ENCODE results near the gene NEK9. TPM values are rescaled to one million over a fixed set of nuclear protein-coding genes. Genes with fewer than 3 reads are reported as not detected.

Gene NEK9
- total RNA-seq, 1 donor from 2014 or later: 25.9 TPM

- Histone ChIP-seq H3K4me3 (no peak overlapping the region), H3F3A (ENCODE audit: low read depth) (no peaks in the 10 kb centered on the region), H3K4me1 (no peaks in the 10 kb centered on the region), H4K20me1 (ENCODE audit: low read depth) (no peaks in the 10 kb centered on the region), H2AFZ (replicated peaks) (no peak overlapping the region), H3K79me2 (ENCODE audit: low read depth) (no peaks in the 10 kb centered on the region), H3K9ac (no peak overlapping the region), H3K27me3 (no peaks in the 10 kb centered on the region), H3K4me2 (no peak overlapping the region), H3K27ac (no peak overlapping the region), H3K36me3 (no peaks in the 10 kb centered on the region), H3K9me3 (ENCODE audit: low read depth) (no peaks in the 10 kb centered on the region)
- Mint-ChIP-seq H3K36me3 (peaks cover 18% of the 10 kb centered on the region), H3K27ac (no peak overlapping the region), H3K4me1 (no peaks in the 10 kb centered on the region), H3K9me3 (no peaks in the 10 kb centered on the region), H3K27me3 (ENCODE audit: insufficient read depth, low read depth) (no peaks in the 10 kb centered on the region), H3K4me3 (no peak overlapping the region)
- TF ChIP-seq CTCF (IDR thresholded peaks at IDR 0.05): no peak
- no peak for TF ChIP-seq EZH2 (IDR thresholded peaks at IDR 0.05)
- TF ChIP-seq EZH2phosphoT487 (IDR thresholded peaks at IDR 0.05): no peak
- DNase-seq (ENCODE audit: low spot score): no peak
Measured at GRCh38 chr14:75119056-75119455, 7.8 kb downstream of the NEK9 start.

- H3K79me2 ChIP-seq (ENCODE audit: low read depth): no peaks in the 10 kb centered on the region
- no peaks in the 10 kb centered on the region for H3K4me1 ChIP-seq
- H3K9me3 ChIP-seq (ENCODE audit: low read depth): no peaks in the 10 kb centered on the region
- no peak for DNase-seq (ENCODE audit: low spot score)
- TF ChIP-seq CTCF (IDR thresholded peaks at IDR 0.05) (no peak), EZH2phosphoT487 (IDR thresholded peaks at IDR 0.05) (no peak), EZH2 (IDR thresholded peaks at IDR 0.05) (no peak)
- H3K27ac Mint-ChIP-seq: no peak overlapping the region
- H3K27me3 ChIP-seq: no peaks in the 10 kb centered on the region
- H3K36me3 Mint-ChIP-seq: peaks cover 35% of the 10 kb centered on the region
- no peak overlapping the region for H3K4me3 Mint-ChIP-seq
- H3K27ac ChIP-seq: no peak overlapping the region
- no peak overlapping the region for H2AFZ ChIP-seq (replicated peaks)
- H3K4me1 Mint-ChIP-seq: no peaks in the 10 kb centered on the region
- H4K20me1 ChIP-seq (ENCODE audit: low read depth): no peaks in the 10 kb centered on the region
- no peaks in the 10 kb centered on the region for H3K27me3 Mint-ChIP-seq (ENCODE audit: insufficient read depth, low read depth)
- no peaks in the 10 kb centered on the region for H3K36me3 ChIP-seq
- no peak overlapping the region for H3K9ac ChIP-seq
- H3K9me3 Mint-ChIP-seq: no peaks in the 10 kb centered on the region
- no peaks in the 10 kb centered on the region for H3F3A ChIP-seq (ENCODE audit: low read depth)
- no peak overlapping the region for H3K4me3 ChIP-seq
- no peak overlapping the region for H3K4me2 ChIP-seq
Measured at GRCh38 chr14:75113932-75114539, 12.8 kb downstream of the NEK9 start.

- DNase-seq (ENCODE audit: low spot score): no peak
- H3K9me3 Mint-ChIP-seq: no peaks in the 10 kb centered on the region
- Histone ChIP-seq H3K27me3 (no peaks in the 10 kb centered on the region), H3F3A (ENCODE audit: low read depth) (no peaks in the 10 kb centered on the region), H3K79me2 (ENCODE audit: low read depth) (no peaks in the 10 kb centered on the region), H2AFZ (replicated peaks) (no peak overlapping the region), H3K27ac (no peak overlapping the region), H3K4me1 (no peaks in the 10 kb centered on the region), H3K36me3 (no peaks in the 10 kb centered on the region), H3K4me3 (no peak overlapping the region), H3K4me2 (no peak overlapping the region), H3K9me3 (ENCODE audit: low read depth) (no peaks in the 10 kb centered on the region), H3K9ac (no peak overlapping the region), H4K20me1 (ENCODE audit: low read depth) (no peaks in the 10 kb centered on the region)
- no peak overlapping the region for H3K27ac Mint-ChIP-seq
- H3K36me3 Mint-ChIP-seq: peaks cover 30% of the 10 kb centered on the region
- H3K4me1 Mint-ChIP-seq: no peaks in the 10 kb centered on the region
- TF ChIP-seq EZH2phosphoT487 (IDR thresholded peaks at IDR 0.05) (no peak), EZH2 (IDR thresholded peaks at IDR 0.05) (no peak), CTCF (IDR thresholded peaks at IDR 0.05) (no peak)
- H3K4me3 Mint-ChIP-seq: no peak overlapping the region
- H3K27me3 Mint-ChIP-seq (ENCODE audit: insufficient read depth, low read depth): no peaks in the 10 kb centered on the region
Measured at GRCh38 chr14:75109877-75110276, 17.0 kb downstream of the NEK9 start.

Measured in neural progenitor cell (in vitro differentiated cells).